NCI-H1417 treated with DMSO at 0.1 percent for 48 hours (cell line): Measurements from ENCODE around the gene EXOC4.
A peak's percentile ranks its signal among the peaks of the same experiment; 100 is the strongest.
"Not testable (repeated sequence)": the region's sequence is repeated elsewhere in the genome, so short reads cannot be mapped to it uniquely, and the experiment has no call there.

ENCODE experiments used
- DNase-seq: peaks from one replicate; lab custom pipeline; 2025; lab: John Stamatoyannopoulos, UW

The EXOC4 gene

DNA sequence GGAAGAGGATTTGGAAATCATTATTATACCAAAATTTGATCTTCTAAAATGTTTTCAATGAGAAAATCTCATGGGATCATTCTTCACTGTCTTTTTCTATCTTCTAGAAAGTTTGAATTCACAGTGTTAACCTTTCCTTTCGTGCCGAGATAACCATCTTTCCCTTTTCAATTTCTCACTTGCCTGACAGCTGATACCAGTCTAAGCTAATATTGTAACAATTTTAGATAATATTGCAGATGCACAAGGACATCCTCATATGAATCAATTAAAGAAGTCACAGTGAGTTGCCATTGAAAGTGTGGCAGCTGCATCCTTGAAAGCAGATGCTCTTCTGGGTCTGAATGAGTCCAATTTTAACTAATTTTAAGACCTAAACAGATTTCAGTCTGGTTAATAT is 734.7 kb downstream of the EXOC4 start:
- DNase-seq: no peak

- no peak for DNase-seq
These were observed 740.7 kb downstream of the EXOC4 start for GRCh38 chr7:133993547-133993946.

DNA sequence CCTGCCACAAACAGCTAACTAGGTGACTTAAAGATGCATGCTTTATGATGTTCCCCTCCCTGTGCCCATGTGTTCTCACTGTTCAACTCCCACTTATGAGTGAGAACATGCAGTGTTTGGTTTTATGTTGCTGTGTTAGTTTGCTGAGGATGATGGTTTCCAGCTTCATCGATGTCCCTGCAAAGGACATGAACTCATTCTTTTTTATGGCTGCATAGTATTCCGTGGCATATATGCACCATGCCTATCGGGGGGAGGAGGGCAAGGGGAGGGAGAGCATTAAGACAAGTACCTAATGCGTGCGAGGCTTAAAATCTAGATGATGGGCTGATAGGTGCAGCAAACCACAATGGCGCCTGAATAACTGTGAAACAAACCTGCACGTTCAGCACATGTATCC is 741.2 kb downstream of the EXOC4 start:
- DNase-seq: not testable (repeated sequence)

DNA sequence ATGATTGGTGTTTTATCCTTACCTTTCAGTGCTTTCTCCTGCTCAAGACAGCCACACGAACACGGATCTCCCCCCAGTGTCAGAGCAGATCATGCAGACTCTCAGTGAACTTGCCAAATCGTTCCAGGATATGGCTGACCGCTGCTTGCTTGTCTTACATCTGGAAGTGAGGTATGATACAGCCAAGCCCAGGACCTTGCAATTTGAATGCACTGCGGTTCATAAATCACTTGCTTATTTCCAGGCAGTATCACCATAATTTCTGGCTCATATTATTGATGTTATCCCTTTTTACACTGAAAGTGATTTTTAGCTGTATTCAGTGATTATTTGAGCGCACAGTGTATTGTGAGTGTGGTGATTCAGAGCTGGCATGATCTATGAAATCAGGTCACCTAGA is 744.6 kb downstream of the EXOC4 start:
- no peak for DNase-seq

DNA sequence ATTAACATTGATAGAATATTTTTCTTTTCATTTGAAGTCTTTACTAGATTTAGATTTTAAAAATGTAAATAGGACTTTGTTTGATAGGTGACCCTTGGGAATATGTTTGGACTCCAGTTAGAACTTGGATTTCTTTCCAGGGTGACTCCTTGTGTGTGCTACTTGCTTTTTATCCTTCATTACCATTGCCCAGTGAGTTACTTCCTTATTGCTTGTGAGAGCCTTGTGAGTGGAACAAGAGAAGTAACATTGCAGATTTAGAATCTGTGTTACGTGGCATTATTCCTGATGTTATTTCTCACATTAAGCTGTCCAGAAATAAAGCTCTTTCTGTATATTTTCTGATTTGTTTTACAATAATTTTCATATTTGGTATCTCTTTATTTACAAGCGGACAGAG is 746.3 kb downstream of the EXOC4 start:
- DNase-seq: no peak

GRCh38 chr7:134004829-134005505 is 752.1 kb downstream of the EXOC4 start:
- DNase-seq: no peak

DNA sequence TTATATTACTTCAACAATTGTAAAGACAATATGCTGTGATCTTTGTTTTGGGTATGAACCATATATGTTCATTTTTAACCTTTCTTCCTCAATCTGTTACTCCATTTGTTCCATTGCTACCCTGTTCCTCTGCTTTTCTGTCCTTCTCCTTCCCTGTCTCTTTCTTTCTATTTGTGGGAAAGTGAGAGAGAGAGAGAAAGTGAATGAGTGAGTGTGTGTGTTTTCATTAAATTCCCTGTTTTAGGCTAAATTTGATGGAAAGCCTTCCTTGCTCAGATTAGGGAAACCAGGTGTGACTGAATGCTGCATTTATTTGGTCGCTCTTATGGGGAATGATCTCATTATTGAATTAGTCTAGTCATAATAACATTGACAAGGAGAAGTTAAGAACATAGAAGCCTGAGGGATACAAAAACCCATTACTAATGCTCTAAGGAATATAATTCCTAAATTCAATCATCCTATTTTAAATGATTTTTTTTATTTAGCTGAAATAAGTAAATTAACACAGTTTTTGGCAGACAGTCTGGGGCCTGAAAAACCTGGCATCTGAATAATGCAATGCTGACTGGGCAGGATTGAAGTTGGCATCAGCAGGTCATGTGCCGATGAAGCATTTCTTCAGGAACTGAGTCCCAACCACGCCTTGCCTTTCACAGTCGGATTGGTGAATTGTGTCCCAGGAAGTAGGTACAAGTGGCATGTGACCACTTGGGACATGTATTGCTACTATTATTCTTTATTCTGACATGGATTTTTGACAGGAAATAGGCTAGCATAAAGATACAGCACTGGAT is 756.6 kb downstream of the EXOC4 start:
- DNase-seq: no peak

GRCh38 chr7:134013249-134013648 is 760.4 kb downstream of the EXOC4 start:
- DNase-seq: no peak

DNA sequence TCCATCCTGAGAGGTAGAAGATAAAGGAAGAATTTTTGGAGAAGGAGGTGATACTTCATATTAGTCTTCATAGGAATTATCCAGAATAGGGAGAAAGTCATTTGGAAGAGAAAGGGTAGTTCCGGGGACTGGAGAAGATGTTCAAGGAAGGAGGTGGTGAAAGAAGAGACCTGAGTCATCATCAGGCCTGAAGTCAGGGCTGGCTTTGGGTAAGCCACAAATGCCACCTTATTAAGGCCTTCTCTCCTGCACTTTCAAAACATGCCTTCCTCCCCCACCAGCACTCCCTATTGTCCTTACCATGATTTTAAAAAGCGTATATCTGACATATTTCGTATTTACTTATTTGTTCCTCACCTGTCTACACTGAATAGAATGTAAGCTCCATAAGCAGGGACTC is 762.1 kb downstream of the EXOC4 start:
- DNase-seq: no peak

GRCh38 chr7:134016223-134016941 is 763.5 kb downstream of the EXOC4 start:
- no peak for DNase-seq

DNA sequence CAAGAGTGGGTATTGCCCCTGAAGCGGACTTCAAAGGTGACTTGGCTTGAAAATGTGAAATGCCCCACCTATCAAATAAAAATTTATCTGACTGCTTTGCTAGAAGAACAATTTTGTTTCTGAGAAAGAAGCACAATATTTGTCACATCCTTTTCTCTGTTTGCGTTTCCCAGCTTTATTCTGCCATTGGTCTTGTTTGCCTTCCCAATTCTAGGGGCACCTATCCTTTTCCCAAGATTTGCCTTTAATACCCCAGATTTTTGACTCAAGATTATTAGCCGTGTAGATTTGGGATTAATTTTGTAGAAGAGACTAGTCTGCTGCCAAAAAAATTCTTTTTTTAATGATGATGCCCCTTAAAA is 764.0 kb downstream of the EXOC4 start:
- no peak for DNase-seq

GRCh38 chr7:134018306-134018705 is 765.4 kb downstream of the EXOC4 start:
- no peak for DNase-seq

- DNase-seq: no peak
These were observed 766.4 kb downstream of the EXOC4 start for GRCh38 chr7:134019251-134019650.

GRCh38 chr7:134021836-134022235 is 769.0 kb downstream of the EXOC4 start:
- peak; percentile 85 for DNase-seq

GRCh38 chr7:134022286-134022911 is 769.5 kb downstream of the EXOC4 start:
- DNase-seq: peak; percentile 85

DNA sequence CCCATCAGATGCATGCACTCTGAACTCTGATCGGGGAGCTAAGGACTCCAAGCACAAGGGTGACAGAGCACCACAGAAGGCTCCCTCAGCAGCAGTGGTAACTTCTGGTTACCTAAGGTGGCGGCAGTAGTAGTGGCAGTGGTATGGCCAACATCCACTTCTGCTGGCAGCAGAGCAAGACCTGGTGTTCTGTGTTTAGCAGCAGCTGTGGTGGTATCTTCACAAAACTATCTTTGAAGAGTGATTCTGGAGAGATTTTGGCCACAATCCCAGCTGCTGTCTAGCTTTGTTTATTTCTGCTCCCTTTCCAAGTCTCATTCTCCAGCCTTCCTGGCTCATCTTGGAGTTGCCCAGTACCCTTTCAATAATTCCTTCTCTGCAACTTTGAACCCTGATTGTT is 771.9 kb downstream of the EXOC4 start:
- DNase-seq: no peak

DNA sequence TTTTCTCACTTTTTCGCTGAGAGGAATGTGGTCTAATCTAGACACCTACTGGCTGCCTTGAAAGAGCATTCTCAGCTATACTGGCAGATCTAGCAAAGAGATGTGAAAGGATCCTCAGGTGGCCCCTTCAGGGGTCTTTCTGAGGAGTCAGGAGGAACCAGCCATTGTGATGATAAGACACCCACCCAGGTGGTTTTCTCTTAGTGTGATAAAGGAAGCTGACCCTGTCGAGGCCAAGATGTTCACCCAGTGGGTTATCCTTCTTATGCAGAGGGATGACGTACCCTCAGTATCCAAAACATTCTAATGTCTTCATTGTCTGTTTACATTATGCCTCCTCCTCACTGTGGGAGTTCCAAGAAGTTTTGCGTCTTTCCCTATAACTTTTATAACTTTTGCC is 776.0 kb downstream of the EXOC4 start:
- no peak for DNase-seq

GRCh38 chr7:134029743-134030142 is 776.9 kb downstream of the EXOC4 start:
- no peak for DNase-seq

GRCh38 chr7:134030460-134030865 is 777.6 kb downstream of the EXOC4 start:
- no peak for DNase-seq

GRCh38 chr7:134031835-134032617 is 779.1 kb downstream of the EXOC4 start:
- DNase-seq: no peak

DNA sequence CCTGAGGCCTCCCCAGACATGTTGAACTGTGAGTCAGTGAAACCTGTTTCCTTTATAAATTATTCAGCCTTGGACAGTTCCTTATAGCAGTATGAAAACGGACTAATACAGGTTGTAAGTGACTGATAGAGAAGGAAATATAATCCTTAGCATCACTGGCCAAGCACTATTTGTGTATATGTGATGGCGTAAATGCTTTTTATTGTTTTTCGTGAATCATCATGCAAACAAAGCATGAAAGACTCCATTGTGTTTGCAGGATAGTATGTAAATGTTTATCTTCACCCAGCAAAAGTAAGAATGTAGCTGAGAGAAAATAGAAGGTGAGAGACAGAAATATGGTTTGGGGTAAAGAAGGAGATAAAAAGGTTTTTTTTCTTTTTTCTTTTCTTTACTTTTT is 781.8 kb downstream of the EXOC4 start:
- DNase-seq: no peak

GRCh38 chr7:134037991-134038390 is 785.1 kb downstream of the EXOC4 start:
- no peak for DNase-seq
